ENCODE results near the gene CDCP2. TPM values are rescaled to one million over a fixed set of nuclear protein-coding genes. Genes with fewer than 3 reads are reported as not detected.

CDCP2 gene

DNA sequence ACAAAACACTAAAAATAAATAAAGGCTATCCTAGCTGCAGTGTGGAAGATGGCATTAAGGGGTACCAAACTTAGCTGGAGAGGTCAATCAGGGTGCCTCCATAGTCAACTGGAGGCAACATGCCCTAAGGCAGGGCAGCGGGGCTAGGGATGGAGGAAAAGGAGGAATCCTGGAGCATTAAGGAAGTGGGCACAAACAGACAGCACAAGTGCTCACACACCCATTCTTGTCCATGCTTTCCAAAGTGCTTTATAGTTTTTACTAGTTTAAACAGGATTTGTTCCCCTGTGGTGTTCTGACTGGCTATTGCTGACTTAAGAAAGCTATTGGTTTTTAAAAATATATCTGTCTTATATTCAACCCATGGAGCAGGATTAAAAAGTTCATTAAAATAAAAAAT, 66.0 kb downstream of the CDCP2 start:
- DNase-seq: no peak
- no peak overlapping the region for H2AFZ ChIP-seq (ENCODE audit: low read depth, low read length)
- H2AK5ac ChIP-seq (ENCODE audit: low read length, severe bottlenecking): no peak overlapping the region
- no peak overlapping the region for H2BK15ac ChIP-seq (ENCODE audit: low read depth, poor library complexity, severe bottlenecking)
- H3K4me1 ChIP-seq (ENCODE audit: control insufficient read depth, insufficient read depth, low read depth, low read length): no peaks in the 10 kb centered on the region
- no peak overlapping the region for H2BK5ac ChIP-seq (ENCODE audit: low read depth, low read length, poor library complexity, severe bottlenecking)
- H3K36me3 ChIP-seq (ENCODE audit: control insufficient read depth in 1 of 2, insufficient read depth in 2 of 2, low read depth in 1 of 2, low read length in 2 of 2): peaks cover 0 to 12% of the 10 kb centered on the region in 2 experiments
- H2BK120ac ChIP-seq (ENCODE audit: low read depth, low read length): no peak overlapping the region
- H2BK12ac ChIP-seq (ENCODE audit: low read length in 2 of 2): no peak overlapping the region
- no peak overlapping the region for H3K23ac ChIP-seq (ENCODE audit: low read length in 2 of 2)
- H3K18ac ChIP-seq (ENCODE audit: low read depth in 1 of 2, low read length in 2 of 2): no peak overlapping the region
- H3K9ac ChIP-seq (ENCODE audit: low read length): no peak overlapping the region
- H3K9me3 ChIP-seq (ENCODE audit: control insufficient read depth, low read length): no peaks in the 10 kb centered on the region
- H3K27ac ChIP-seq (ENCODE audit: low read length, poor library complexity, severe bottlenecking): no peak overlapping the region
- WGBS: no CpG with 5 or more reads among the region's 1 CpG
- H4K91ac ChIP-seq (ENCODE audit: low read length): no peak overlapping the region
- H3K14ac ChIP-seq (ENCODE audit: low read length in 2 of 2): no peak overlapping the region
- no peaks in the 10 kb centered on the region for H3K27me3 ChIP-seq (ENCODE audit: control insufficient read depth in 1 of 2, insufficient read depth in 1 of 2, low read length in 2 of 2)
- H3K4ac ChIP-seq (ENCODE audit: low read depth in 1 of 2, low read length in 2 of 2): no peak overlapping the region
- no peak overlapping the region for H3K4me2 ChIP-seq (ENCODE audit: low read length, poor library complexity, severe bottlenecking)
- no peak overlapping the region for H3K4me3 ChIP-seq (ENCODE audit: insufficient read depth in 1 of 2, low read depth in 1 of 2, low read length in 2 of 2)
- no peaks in the 10 kb centered on the region for H3K79me1 ChIP-seq (replicated peaks; ENCODE audit: low read length, poor library complexity, severe bottlenecking)
- H4K8ac ChIP-seq (ENCODE audit: low read length): no peak overlapping the region

DNA sequence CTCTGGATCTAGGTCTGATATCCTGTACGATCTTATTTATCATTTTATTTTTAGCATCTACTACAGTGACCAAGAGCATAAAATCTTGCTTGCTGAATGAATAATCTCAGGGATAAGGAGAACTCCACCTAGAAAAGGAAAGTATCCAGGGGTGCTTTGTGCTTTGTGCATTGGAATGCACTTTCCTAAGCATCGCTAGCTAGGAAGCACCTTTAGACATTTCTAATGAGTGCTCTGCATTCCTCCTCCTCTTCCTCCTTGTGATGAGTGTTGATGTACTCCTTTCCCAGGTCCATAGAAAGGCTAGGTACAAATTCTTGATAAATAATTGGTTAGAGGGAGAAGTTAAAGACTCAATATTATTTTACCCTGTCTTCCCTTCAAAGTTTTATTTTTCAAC, 68.0 kb downstream of the CDCP2 start:
- Histone ChIP-seq H2BK5ac (ENCODE audit: low read depth, low read length, poor library complexity, severe bottlenecking) (no peak overlapping the region), H3K9me3 (ENCODE audit: control insufficient read depth, low read length) (no peaks in the 10 kb centered on the region), H4K91ac (ENCODE audit: low read length) (no peak overlapping the region), H3K9ac (ENCODE audit: low read length) (no peak overlapping the region), H3K79me1 (replicated peaks; ENCODE audit: low read length, poor library complexity, severe bottlenecking) (no peaks in the 10 kb centered on the region), H2AK5ac (ENCODE audit: low read length, severe bottlenecking) (no peak overlapping the region), H3K27me3 (ENCODE audit: control insufficient read depth in 1 of 2, insufficient read depth in 1 of 2, low read length in 2 of 2) (no peaks in the 10 kb centered on the region), H3K36me3 (ENCODE audit: control insufficient read depth in 1 of 2, insufficient read depth in 2 of 2, low read depth in 1 of 2, low read length in 2 of 2) (peaks cover 0 to 10% of the 10 kb centered on the region in 2 experiments), H4K8ac (ENCODE audit: low read length) (no peak overlapping the region), H2BK120ac (ENCODE audit: low read depth, low read length) (no peak overlapping the region), H3K4ac (ENCODE audit: low read depth in 1 of 2, low read length in 2 of 2) (no peak overlapping the region), H3K23ac (ENCODE audit: low read length in 2 of 2) (no peak overlapping the region), H3K4me1 (ENCODE audit: control insufficient read depth, insufficient read depth, low read depth, low read length) (peaks cover 7% of the 10 kb centered on the region), H2BK15ac (ENCODE audit: low read depth, poor library complexity, severe bottlenecking) (no peak overlapping the region), H3K18ac (ENCODE audit: low read depth in 1 of 2, low read length in 2 of 2) (no peak overlapping the region), H3K27ac (ENCODE audit: low read length, poor library complexity, severe bottlenecking) (no peak overlapping the region), H3K4me2 (ENCODE audit: low read length, poor library complexity, severe bottlenecking) (no peak overlapping the region), H2AFZ (ENCODE audit: low read depth, low read length) (no peak overlapping the region), H3K4me3 (ENCODE audit: insufficient read depth in 1 of 2, low read depth in 1 of 2, low read length in 2 of 2) (no peak overlapping the region), H2BK12ac (ENCODE audit: low read length in 2 of 2) (no peak overlapping the region), H3K14ac (ENCODE audit: low read length in 2 of 2) (no peak overlapping the region)
- DNase-seq: no peak
- 83% methylated on average over 1 of the region's 2 CpGs for WGBS

Small RNA genes lying within 50 kb of the gene (small RNA-seq; reads per million reads assigned to genes)
- not detected for gene AL353898.1 (ENCODE audit: low read depth)
- not detected for gene AL353898.2 (ENCODE audit: low read depth)
